OCI-LY7 (cell line): ENCODE measurements around the gene RNF152. TPM values are rescaled to one million over a fixed set of nuclear protein-coding genes. Genes with fewer than 3 reads are reported as not detected.

ENCODE experiments used
- BruUV-seq: library from RNA; stranded (reverse); fragments of 400-500 nt; replicated peaks from 2 replicates; lab custom pipeline; 2021; lab: Mats Ljungman, UMichigan
- CTCF ChIA-PET: fragments of 300-600 bp; sonication (Branson Sonifier 250); formaldehyde crosslinking; loops from one replicate; lab custom pipeline; 2022; ENCODE audit warnings: antibody characterized with exemption; ENCODE audit not compliant: unreplicated experiment; lab: Charles Lee
- POLR2A ChIA-PET: fragments of 300-600 bp; sonication (Branson Sonifier 250); formaldehyde crosslinking; loops from one replicate; lab custom pipeline; 2022; ENCODE audit warnings: antibody characterized with exemption; lab: Charles Lee
- DNase-seq: peaks from one replicate; pipeline ENCODE4 v3.0.0-alpha.2; 2015; ENCODE audit warnings: low spot score
- H2AFZ ChIP-seq: fragments of 200-600 bp; sonication (generic), shearing (Covaris generic); 2 replicates; pipeline ENCODE4 v1.6.1; 2014; ENCODE audit warnings: mild to moderate bottlenecking, antibody characterized with exemption, low read length, moderate library complexity
- H3K27ac ChIP-seq: fragments of 200-600 bp; sonication (generic); 2 replicates; pipeline ENCODE4 v1.5.1; 2014; ENCODE audit warnings: mixed run types, low read depth, mild to moderate bottlenecking, moderate library complexity, low read length, inconsistent platforms; ENCODE audit not compliant: poor library complexity, severe bottlenecking
- H3K36me3 ChIP-seq: fragments of 200-600 bp; sonication (generic); 2 replicates; pipeline ENCODE4 v1.6.1; 2014; ENCODE audit warnings: mild to moderate bottlenecking, antibody characterized with exemption, low read length, moderate library complexity, mixed read lengths; ENCODE audit not compliant: insufficient read depth
- H3K4me1 ChIP-seq: fragments of 200-600 bp; sonication (generic); 2 replicates; pipeline ENCODE4 v1.5.1; 2014; ENCODE audit warnings: mild to moderate bottlenecking, low read length; ENCODE audit not compliant: insufficient read depth, poor library complexity, severe bottlenecking
- H3K4me2 ChIP-seq: fragments of 200-600 bp; sonication (generic); 2 replicates; pipeline ENCODE4 v1.6.1; 2014; ENCODE audit warnings: mild to moderate bottlenecking, low read length
- H3K4me3 ChIP-seq: fragments of 200-600 bp; sonication (generic); 2 replicates; pipeline ENCODE4 v1.5.1; 2014; ENCODE audit warnings: mild to moderate bottlenecking, low read depth, low read length; ENCODE audit not compliant: poor library complexity, severe bottlenecking
- H3K79me2 ChIP-seq: fragments of 200-600 bp; sonication (generic); 2 replicates; pipeline ENCODE4 v1.6.1; 2016; ENCODE audit warnings: low read depth, mild to moderate bottlenecking, low read length, moderate library complexity, mixed read lengths; ENCODE audit not compliant: insufficient read depth
- H3K9me2 ChIP-seq: fragments of 200-600 bp; sonication (generic); 2 replicates; pipeline ENCODE4 v1.6.1; 2016; ENCODE audit warnings: mild to moderate bottlenecking, low read length, mixed read lengths; ENCODE audit not compliant: insufficient read depth
- H3K9me3 ChIP-seq: fragments of 200-600 bp; sonication (generic); 2 replicates; pipeline ENCODE4 v1.6.1; 2014; ENCODE audit warnings: mild to moderate bottlenecking, mixed run types, low read length, mixed read lengths
- H4K20me1 ChIP-seq: fragments of 200-600 bp; sonication (generic); 2 replicates; pipeline ENCODE4 v1.6.1; 2014; ENCODE audit warnings: mild to moderate bottlenecking, antibody characterized with exemption, low read length, moderate library complexity, mixed read lengths; ENCODE audit not compliant: insufficient read depth
- CTCF ChIP-seq: fragments of 200-600 bp; sonication (generic); conservative IDR thresholded peaks from 2 replicates; pipeline ENCODE4 v1.5.1; 2014; ENCODE audit warnings: mild to moderate bottlenecking, antibody characterized with exemption, low read length, moderate library complexity, mixed read lengths
- EZH2phosphoT487 ChIP-seq: fragments of 200-600 bp; sonication (generic); IDR thresholded peaks from 2 replicates; pipeline ENCODE4 v1.6.1; 2018; ENCODE audit warnings: low read depth, borderline replicate concordance, mild to moderate bottlenecking, mixed run types, antibody characterized with exemption, low read length, moderate library complexity, mixed read lengths
- intact Hi-C: fragments of 100-400 bp; cut with micrococcal nuclease; formaldehyde crosslinking; loops from one replicate; pipeline ENCODE4 v1.10.0; 2022; ENCODE audit not compliant: unreplicated experiment
- total RNA-seq, 2 experiments: library from RNA; depleted of rRNA in 1 of 2; stranded (reverse); fragments of >200 nt in 1 of 2; shearing (Covaris generic) in 1 of 2; gene quantifications; 2 replicates each; pipeline ENCODE4 v1.2.3, GENCODE V29; 2014 to 2022

Gene RNF152
- total RNA-seq, 2 experiments from 2014 or later: not detected

- Histone ChIP-seq H3K9me3 (no peaks in the 10 kb centered on the region), H3K4me3 (no peak overlapping the region), H2AFZ (no peak overlapping the region), H3K4me1 (no peaks in the 10 kb centered on the region), H3K36me3 (no peaks in the 10 kb centered on the region), H3K27ac (no peak overlapping the region), H3K4me2 (no peak overlapping the region), H3K79me2 (no peaks in the 10 kb centered on the region), H3K9me2 (no peaks in the 10 kb centered on the region), H4K20me1 (no peaks in the 10 kb centered on the region)
- ChIA-PET CTCF (no interaction called here), POLR2A (interaction anchor here (0.6 kb wide), 1 partner anchor 30 kb away, joined by 3 read pairs; no protein-coding TSS in a partner anchor)
- BruUV-seq: no TSS peak
- intact Hi-C loops: no loop called here
- no peak for TF ChIP-seq EZH2phosphoT487
- TF ChIP-seq CTCF: no peak
- DNase-seq: no peak
Measured at GRCh38 chr18:61854578-61855448, 38.0 kb downstream of the RNF152 start.

GRCh38 chr18:61853855-61854254 lies 39.0 kb downstream of the RNF152 start:
- no peaks in the 10 kb centered on the region for H3K79me2 ChIP-seq
- DNase-seq: no peak
- no peaks in the 10 kb centered on the region for H3K9me3 ChIP-seq
- ChIA-PET POLR2A (no interaction called here), CTCF (no interaction called here)
- intact Hi-C loops: no loop called here
- no TSS peak for BruUV-seq
- H3K27ac ChIP-seq: no peak overlapping the region
- no peaks in the 10 kb centered on the region for H3K4me1 ChIP-seq
- H3K9me2 ChIP-seq: no peaks in the 10 kb centered on the region
- no peak for TF ChIP-seq CTCF
- TF ChIP-seq EZH2phosphoT487: no peak
- no peak overlapping the region for H3K4me2 ChIP-seq
- no peaks in the 10 kb centered on the region for H4K20me1 ChIP-seq
- H3K4me3 ChIP-seq: no peak overlapping the region
- no peak overlapping the region for H2AFZ ChIP-seq
- H3K36me3 ChIP-seq: no peaks in the 10 kb centered on the region

GRCh38 chr18:61852496-61852895 lies 40.3 kb downstream of the RNF152 start:
- H3K4me2 ChIP-seq: no peak overlapping the region
- no peaks in the 10 kb centered on the region for H3K9me3 ChIP-seq
- no TSS peak for BruUV-seq
- ChIA-PET POLR2A (no interaction called here), CTCF (no interaction called here)
- TF ChIP-seq EZH2phosphoT487: no peak
- TF ChIP-seq CTCF: no peak
- no peak for DNase-seq
- no peaks in the 10 kb centered on the region for H3K9me2 ChIP-seq
- H2AFZ ChIP-seq: no peak overlapping the region
- H3K79me2 ChIP-seq: no peaks in the 10 kb centered on the region
- intact Hi-C loops: no loop called here
- H3K36me3 ChIP-seq: no peaks in the 10 kb centered on the region
- H4K20me1 ChIP-seq: no peaks in the 10 kb centered on the region
- H3K27ac ChIP-seq: no peak overlapping the region
- no peaks in the 10 kb centered on the region for H3K4me1 ChIP-seq
- H3K4me3 ChIP-seq: no peak overlapping the region
